MCF 10A (cell line): ENCODE results near the gene RFPL3. TPM values are rescaled to one million over a fixed set of nuclear protein-coding genes. Genes with fewer than 3 reads are reported as not detected.

Experiments used
- BruUV-seq: library from RNA; stranded (reverse); fragments of 400-500 nt; replicated peaks from 2 replicates; lab custom pipeline; 2021; lab: Mats Ljungman, UMichigan
- CTCF ChIA-PET: fragments of 300-600 bp; sonication (Branson Sonifier 250); formaldehyde crosslinking; extraction: SDS; loops from one replicate; lab custom pipeline; 2021; ENCODE audit warnings: antibody characterized with exemption, inconsistent platforms; lab: Yijun Ruan, JAX
- POLR2A ChIA-PET: fragments of 300-600, 350-650 bp; sonication (Branson Sonifier 250); formaldehyde crosslinking; extraction: SDS; loops from one replicate; lab custom pipeline; 2020; ENCODE audit warnings: antibody characterized with exemption, inconsistent platforms; lab: Yijun Ruan, JAX
- DNase-seq: peaks from one replicate; pipeline ENCODE4 v3.0.0-alpha.2; 2018; ENCODE audit not compliant: unreplicated experiment
- H3K27ac Mint-ChIP-seq: one replicate; pipeline ENCODE4 v1.8.0; 2022; ENCODE audit warnings: mild to moderate bottlenecking, low read depth, mixed read lengths; ENCODE audit not compliant: unreplicated experiment
- H3K27me3 Mint-ChIP-seq: one replicate; pipeline ENCODE4 v1.8.0; 2022; ENCODE audit warnings: mixed read lengths; ENCODE audit not compliant: insufficient read depth, unreplicated experiment
- H3K36me3 Mint-ChIP-seq: one replicate; pipeline ENCODE4 v1.8.0; 2022; ENCODE audit warnings: mild to moderate bottlenecking, moderate library complexity, mixed read lengths; ENCODE audit not compliant: insufficient read depth, unreplicated experiment
- H3K4me1 Mint-ChIP-seq: one replicate; pipeline ENCODE4 v1.8.0; 2022; ENCODE audit warnings: mixed read lengths; ENCODE audit not compliant: insufficient read depth, unreplicated experiment
- H3K4me3 Mint-ChIP-seq: one replicate; pipeline ENCODE4 v1.8.0; 2022; ENCODE audit warnings: mild to moderate bottlenecking, moderate library complexity, mixed read lengths; ENCODE audit not compliant: unreplicated experiment
- H3K9me3 Mint-ChIP-seq: one replicate; pipeline ENCODE4 v1.8.0; 2022; ENCODE audit warnings: mixed read lengths; ENCODE audit not compliant: unreplicated experiment
- CTCF ChIP-seq: fragments of 200-600 bp; IDR thresholded peaks from one replicate; pipeline ENCODE4 v1.8.0; 2022; ENCODE audit warnings: antibody characterized with exemption, mild to moderate bottlenecking; ENCODE audit not compliant: unreplicated experiment
- intact Hi-C: fragments of 100-400 bp; cut with micrococcal nuclease; formaldehyde crosslinking; loops from 2 replicates; pipeline ENCODE4 v1.14.1; 2022
- total RNA-seq: library from RNA; stranded (reverse); gene quantifications from 2 replicates; pipeline ENCODE4 v1.2.3, GENCODE V29; 2022

Gene RFPL3
- total RNA-seq, 1 experiment from 2014 or later = not detected

GRCh38 chr22:32323513-32324164 lies 34.0 kb upstream of the RFPL3 start:
- Mint-ChIP-seq H3K27ac (no peak overlapping the region), H3K36me3 (no peaks in the 10 kb centered on the region), H3K4me3 (no peak overlapping the region), H3K4me1 (no peaks in the 10 kb centered on the region), H3K27me3 (peaks cover 21% of the 10 kb centered on the region), H3K9me3 (no peaks in the 10 kb centered on the region)
- BruUV-seq = no TSS peak
- no peak for DNase-seq
- POLR2A ChIA-PET = no interaction called here
- intact Hi-C loops = no loop called here
- TF ChIP-seq CTCF = no peak
- CTCF ChIA-PET = interaction anchor here (1.0 kb wide), 1 partner anchor 57 kb away, joined by 3 read pairs; no protein-coding TSS in a partner anchor

GRCh38 chr22:32324505-32325415 lies 32.9 kb upstream of the RFPL3 start:
- H3K27ac Mint-ChIP-seq = no peak overlapping the region
- CTCF ChIA-PET = no interaction called here
- POLR2A ChIA-PET = interaction anchor here (0.6 kb wide), 1 partner anchor 23 kb away, joined by 4 read pairs; no protein-coding TSS in a partner anchor
- intact Hi-C loops = no loop called here
- H3K4me1 Mint-ChIP-seq = no peaks in the 10 kb centered on the region
- H3K36me3 Mint-ChIP-seq = no peaks in the 10 kb centered on the region
- H3K4me3 Mint-ChIP-seq = no peak overlapping the region
- H3K27me3 Mint-ChIP-seq = peaks cover 9% of the 10 kb centered on the region
- TF ChIP-seq CTCF = no peak
- H3K9me3 Mint-ChIP-seq = no peaks in the 10 kb centered on the region
- DNase-seq = no peak
- no TSS peak for BruUV-seq

GRCh38 chr22:32325416-32325801 lies 32.3 kb upstream of the RFPL3 start:
- POLR2A ChIA-PET = no interaction called here
- CTCF ChIA-PET = no interaction called here
- Mint-ChIP-seq H3K9me3 (no peaks in the 10 kb centered on the region), H3K4me1 (no peaks in the 10 kb centered on the region), H3K36me3 (no peaks in the 10 kb centered on the region), H3K27me3 (peaks cover 3% of the 10 kb centered on the region), H3K4me3 (no peak overlapping the region), H3K27ac (no peak overlapping the region)
- no TSS peak for BruUV-seq
- DNase-seq = no peak
- no peak for TF ChIP-seq CTCF
- intact Hi-C loops = no loop called here

GRCh38 chr22:32325811-32326237 lies 31.8 kb upstream of the RFPL3 start:
- no peaks in the 10 kb centered on the region for H3K4me1 Mint-ChIP-seq
- no peaks in the 10 kb centered on the region for H3K27me3 Mint-ChIP-seq
- BruUV-seq = no TSS peak
- no peaks in the 10 kb centered on the region for H3K9me3 Mint-ChIP-seq
- ChIA-PET CTCF (no interaction called here), POLR2A (no interaction called here)
- no peak for TF ChIP-seq CTCF
- H3K27ac Mint-ChIP-seq = no peak overlapping the region
- H3K4me3 Mint-ChIP-seq = no peak overlapping the region
- no peak for DNase-seq
- no peaks in the 10 kb centered on the region for H3K36me3 Mint-ChIP-seq
- intact Hi-C loops = no loop called here
